GM20431 (cell line): ENCODE measurements around the gene SARM1.

Experiments
- in situ Hi-C: fragments of 300-500 bp; cut with MseI, MboI; formaldehyde crosslinking; loops from one replicate; pipeline ENCODE4 v1.15.0; 2020; ENCODE audit warnings: low sequenced_read_pairs; ENCODE audit not compliant: unreplicated experiment

Gene SARM1

DNA sequence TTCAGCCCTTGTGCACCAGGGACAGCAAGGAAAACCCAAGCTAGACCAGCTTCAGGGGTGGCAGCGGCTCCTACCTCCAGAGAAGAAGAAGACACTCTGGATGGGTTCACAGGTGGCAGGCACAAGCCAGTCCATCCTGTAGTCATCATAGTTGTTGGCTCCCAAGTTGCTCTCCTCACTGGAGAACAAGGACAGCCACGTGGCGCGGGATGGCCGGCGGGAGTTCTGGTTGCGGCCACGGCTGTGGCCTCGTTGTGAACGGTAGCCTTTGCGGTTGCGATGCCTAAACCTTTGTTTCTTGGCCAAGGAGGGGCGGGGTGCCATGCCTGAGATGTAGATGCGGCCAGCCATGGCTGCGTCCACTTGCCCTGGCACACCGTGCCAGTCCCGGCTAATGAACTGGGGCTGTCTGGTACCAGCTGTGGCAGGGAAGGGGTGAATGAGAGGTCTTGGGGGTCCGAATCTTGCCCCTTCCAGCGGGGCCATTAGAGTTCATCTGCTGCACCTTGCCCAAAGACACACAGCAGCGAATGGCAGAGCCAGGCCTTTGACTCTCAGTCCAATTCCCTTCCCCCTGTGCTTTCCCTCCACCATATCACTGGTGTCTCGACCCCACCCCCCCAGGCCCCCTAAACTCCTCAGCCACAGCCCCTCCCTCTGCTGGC is 3.7 kb upstream of the SARM1 start:
- in situ Hi-C loops: no loop called here

DNA sequence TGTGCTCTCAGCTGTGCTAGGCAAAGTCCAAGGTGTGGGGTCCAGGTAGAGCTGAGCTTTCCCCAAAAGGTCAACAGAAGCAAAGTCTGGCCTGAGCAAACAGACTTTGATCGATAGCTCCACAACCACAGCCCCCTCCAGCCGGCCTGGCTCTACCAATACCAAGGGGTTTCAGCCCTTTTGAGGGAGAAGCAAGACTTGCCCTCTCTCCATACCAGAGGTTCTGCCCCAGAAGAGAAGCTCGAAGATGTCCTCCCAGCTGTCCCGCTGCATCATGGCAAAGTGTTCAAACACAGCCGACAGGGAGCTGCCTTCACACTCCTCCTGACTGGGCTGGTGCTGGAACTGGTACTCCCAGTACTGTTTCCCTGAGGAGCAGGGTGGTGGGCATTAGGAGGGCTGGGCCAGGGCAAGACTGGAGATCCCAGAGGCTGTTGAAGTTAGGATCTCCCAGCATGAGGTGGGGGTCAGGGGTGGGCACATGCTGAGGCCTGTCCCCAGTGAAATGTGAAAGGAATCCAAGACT is 3.1 kb upstream of the SARM1 start:
- in situ Hi-C loops: no loop called here

DNA sequence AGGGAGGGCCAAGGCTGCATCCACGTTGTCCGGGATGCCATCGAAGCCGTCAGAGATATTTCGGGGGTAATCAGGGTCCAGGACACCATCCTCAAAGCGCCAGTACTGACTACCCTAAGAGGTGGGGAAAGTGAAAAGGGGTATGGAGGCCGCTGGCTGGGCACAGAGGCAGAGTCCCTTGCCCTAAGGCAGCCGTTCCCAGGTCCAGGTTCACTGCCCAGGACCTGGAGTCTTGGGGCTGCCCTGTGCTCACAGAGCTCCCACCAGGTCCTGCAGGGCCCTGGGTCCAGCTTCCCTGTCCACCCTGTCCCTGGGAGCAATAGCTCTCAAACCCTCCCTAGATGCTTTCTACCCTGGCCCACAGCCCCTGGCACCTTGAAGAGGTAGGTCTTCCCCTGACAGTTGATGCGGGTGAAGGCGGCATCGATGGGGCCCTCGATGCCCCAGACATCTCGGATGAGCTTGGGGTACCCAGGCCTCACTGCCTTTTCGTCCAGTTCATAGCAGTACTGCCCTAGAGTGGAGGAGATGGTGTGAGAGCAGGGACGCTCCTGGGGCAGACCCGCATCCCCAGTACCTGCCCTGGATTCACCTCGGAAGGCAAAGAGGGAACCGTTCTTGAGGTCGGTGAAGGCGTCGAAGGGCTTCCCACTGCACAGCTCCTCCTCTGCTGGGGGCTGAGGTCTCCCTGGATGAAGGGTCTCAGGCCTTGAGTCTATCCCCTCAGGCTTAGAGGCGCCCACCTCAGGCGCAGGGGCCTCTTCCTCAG is 2.4 kb upstream of the SARM1 start:
- in situ Hi-C loops: no loop called here

- in situ Hi-C loops: no loop called here
Observed at GRCh38 chr17:28369684-28370034, 1.8 kb upstream of the SARM1 start.

DNA sequence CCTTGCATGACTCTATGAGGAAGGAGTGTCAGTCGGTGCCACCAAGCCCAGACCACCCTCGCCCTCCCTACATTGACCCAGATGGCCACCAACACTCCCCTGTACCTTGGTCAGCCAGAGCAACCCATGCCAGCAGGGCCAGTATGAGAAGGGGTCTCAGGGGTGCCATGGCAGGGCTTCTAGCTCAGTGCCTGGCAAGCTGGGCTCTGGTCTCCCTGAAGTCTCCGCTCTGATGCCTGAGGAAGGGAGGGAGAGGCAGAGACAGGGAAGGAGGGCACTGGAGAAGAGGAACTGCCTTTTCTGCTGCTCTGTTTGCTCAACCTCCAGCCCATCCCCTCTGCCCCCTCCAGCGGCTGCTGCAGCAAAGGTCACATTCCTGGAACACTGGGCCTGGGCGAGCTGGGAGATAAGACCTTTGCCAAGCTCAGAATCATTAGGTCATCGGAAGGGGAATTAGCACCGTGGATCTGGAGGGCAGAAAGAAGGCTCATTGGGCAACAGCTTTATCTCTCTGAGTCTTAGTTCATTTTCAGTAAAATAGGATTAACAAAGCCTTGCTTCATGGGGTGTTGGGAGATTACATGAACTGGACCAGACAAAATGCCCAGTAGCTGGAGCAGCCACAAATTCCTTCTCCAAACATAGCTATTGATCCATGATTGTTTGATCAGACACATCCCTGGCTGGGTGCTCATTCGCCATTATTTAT is 1.3 kb upstream of the SARM1 start, which contains the start of gene VTN:
VTN (minus strand) TSS at position 273 of the 709 bp plus-strand sequence; CDS start at position 169, 104 bp downstream.
- in situ Hi-C loops: no loop called here

DNA sequence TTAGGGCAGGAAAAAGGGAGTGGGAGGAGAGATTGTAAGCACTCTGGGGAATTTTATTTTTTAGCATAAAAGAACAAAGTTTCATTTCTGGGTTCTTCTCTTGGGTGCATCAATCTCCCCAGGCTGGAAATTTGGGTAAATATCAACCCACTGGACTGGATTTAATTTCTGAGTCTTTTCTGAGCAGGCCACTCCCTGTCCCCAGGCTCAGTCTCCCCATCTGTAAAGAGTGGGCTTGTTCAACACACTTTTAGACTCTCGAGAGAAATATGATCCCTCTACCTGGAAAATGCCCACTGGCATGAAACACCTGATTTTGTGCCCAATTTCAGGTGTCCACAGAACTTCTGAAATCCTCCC is 770 bp upstream of the SARM1 start:
- in situ Hi-C loops: no loop called here

DNA sequence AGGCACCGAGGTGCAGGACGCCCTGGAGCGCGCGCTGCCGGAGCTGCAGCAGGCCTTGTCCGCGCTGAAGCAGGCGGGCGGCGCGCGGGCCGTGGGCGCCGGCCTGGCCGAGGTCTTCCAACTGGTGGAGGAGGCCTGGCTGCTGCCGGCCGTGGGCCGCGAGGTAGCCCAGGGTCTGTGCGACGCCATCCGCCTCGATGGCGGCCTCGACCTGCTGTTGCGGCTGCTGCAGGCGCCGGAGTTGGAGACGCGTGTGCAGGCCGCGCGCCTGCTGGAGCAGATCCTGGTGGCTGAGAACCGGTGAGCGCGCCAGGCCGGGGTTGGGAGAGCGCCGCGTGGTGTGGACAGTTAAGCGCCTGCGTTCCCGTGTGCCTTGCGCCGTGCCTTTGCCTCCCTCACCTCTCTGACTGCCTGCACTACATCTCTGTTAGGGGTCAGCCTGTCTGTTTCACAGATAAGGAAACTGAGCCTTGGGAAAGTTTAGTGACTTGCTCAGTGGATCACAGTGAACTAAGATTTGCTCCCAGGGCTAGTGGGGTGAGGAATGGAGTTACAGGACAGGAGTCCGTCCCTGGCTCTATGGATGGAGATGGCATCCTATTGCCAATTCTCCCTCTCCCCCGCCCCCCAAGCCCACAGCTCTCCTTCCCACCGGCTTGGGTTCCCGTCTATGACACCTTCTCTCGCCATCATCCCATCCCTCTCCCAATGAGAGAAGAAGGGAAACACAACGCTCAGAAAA is 880 bp downstream of the SARM1 start:
- in situ Hi-C loops: no loop called here

DNA sequence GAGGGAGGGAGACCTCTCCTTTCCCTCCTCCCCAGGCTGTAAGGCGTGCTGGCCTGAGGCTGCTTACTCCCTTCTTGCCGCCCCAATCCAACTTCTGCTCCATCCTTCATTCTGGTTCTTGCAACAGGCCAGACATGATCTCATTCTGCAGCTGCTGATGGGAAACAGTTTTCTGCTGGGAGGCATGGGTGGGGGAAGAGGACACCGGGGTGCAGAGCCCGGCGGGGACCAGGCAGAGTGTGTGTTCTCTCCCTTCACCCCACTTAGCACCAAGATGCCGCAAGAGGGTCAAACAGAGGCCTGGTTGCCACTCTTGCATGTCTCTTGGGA is 1.4 kb downstream of the SARM1 start:
- in situ Hi-C loops: no loop called here

DNA sequence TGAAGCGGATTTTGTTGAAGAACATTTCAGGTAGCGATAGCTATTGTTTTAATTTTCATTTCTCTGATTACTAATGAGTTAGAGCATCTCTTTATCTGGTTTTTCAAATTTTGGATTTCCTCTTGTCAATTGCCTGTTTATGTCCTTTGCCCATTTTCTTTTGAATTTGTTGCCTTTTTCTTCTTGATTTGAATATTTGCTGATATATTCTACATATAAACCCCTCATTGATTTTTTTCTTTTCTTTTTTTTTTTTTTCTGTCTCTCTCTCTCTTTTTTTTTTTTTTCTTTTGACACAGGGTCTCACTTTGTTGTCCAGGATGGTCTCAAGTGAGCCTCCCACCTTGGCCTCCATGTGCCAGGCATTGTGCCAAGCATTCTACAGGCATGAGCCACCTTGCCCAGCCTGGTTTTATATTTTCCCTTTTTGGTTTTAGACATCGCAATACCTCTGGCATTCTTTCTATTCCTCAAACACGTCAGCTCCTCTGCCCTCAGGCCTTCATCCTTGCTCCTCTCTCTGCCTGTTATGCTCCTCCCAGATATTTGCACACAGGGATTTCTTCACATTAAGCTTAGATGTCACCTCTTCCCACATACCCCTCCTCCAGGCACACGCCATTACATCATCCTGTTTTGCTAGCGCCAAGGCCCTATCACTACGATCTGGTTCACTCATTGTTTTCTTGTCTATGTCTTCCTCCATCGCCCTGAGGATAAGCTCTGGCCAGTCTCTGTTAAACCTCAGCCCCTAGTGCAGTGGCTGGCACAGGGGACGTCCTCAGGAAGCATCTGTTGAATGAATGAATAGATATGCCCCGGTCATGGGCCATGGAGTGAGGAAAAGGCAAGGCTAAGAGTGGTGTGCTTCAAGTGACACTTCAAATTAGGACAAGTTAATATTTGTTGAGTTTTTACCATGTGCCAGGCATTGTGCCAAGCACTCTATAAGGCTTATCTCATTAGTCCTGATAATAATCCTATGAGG is 8.6 kb downstream of the SARM1 start:
- in situ Hi-C loops: no loop called here

DNA sequence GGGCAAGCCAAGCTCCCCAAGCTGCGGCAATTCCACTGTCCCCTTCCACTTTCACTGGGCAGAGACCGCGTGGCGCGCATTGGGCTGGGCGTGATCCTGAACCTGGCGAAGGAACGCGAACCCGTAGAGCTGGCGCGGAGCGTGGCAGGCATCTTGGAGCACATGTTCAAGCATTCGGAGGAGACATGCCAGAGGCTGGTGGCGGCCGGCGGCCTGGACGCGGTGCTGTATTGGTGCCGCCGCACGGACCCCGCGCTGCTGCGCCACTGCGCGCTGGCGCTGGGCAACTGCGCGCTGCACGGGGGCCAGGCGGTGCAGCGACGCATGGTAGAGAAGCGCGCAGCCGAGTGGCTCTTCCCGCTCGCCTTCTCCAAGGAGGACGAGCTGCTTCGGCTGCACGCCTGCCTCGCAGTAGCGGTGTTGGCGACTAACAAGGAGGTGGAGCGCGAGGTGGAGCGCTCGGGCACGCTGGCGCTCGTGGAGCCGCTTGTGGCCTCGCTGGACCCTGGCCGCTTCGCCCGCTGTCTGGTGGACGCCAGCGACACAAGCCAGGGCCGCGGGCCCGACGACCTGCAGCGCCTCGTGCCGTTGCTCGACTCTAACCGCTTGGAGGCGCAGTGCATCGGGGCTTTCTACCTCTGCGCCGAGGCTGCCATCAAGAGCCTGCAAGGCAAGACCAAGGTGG is 9.8 kb downstream of the SARM1 start:
- in situ Hi-C loops: no loop called here

DNA sequence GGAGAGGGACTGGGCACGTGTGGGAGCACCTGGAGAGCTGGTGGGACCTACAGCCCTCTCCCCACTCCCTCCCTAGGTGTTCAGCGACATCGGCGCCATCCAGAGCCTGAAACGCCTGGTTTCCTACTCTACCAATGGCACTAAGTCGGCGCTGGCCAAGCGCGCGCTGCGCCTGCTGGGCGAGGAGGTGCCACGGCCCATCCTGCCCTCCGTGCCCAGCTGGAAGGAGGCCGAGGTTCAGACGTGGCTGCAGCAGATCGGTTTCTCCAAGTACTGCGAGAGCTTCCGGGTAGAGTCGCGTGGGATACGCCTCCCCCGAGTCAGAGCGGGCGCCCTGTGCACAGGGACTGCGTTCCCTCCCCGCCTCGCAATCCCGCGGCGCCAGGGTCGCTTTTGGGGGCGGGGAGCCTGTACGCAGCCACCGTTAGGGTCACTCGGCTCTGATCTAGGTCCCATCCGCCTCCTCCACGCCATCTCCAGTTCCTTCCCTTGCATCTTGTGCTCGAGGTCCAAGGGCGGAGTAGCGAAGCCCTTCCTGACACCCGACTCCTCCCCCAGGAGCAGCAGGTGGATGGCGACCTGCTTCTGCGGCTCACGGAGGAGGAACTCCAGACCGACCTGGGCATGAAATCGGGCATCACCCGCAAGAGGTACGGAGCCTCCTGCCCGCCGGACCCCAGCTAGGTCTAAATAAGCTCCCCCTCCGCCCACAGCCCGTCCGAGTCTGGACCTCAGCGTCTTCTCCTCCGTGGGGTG is 13.0 kb downstream of the SARM1 start:
- in situ Hi-C loops: no loop called here

DNA sequence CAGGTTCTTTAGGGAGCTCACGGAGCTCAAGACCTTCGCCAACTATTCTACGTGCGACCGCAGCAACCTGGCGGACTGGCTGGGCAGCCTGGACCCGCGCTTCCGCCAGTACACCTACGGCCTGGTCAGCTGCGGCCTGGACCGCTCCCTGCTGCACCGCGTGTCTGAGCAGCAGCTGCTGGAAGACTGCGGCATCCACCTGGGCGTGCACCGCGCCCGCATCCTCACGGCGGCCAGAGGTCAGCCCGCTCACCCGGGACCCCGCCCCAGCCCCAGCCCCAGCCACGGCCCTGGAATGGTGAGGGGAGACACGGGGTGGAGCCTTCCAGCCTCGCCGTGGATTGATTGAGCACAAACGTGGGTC is 13.5 kb downstream of the SARM1 start:
- in situ Hi-C loops: no loop called here

- in situ Hi-C loops: no loop called here
Observed at GRCh38 chr17:28385406-28385805, 13.9 kb downstream of the SARM1 start.

- in situ Hi-C loops: no loop called here
Observed at GRCh38 chr17:28386391-28386790, 14.9 kb downstream of the SARM1 start.

GRCh38 chr17:28388106-28388505 is 16.6 kb downstream of the SARM1 start:
- in situ Hi-C loops: no loop called here

- in situ Hi-C loops: no loop called here
Observed at GRCh38 chr17:28390141-28390540, 18.6 kb downstream of the SARM1 start.

DNA sequence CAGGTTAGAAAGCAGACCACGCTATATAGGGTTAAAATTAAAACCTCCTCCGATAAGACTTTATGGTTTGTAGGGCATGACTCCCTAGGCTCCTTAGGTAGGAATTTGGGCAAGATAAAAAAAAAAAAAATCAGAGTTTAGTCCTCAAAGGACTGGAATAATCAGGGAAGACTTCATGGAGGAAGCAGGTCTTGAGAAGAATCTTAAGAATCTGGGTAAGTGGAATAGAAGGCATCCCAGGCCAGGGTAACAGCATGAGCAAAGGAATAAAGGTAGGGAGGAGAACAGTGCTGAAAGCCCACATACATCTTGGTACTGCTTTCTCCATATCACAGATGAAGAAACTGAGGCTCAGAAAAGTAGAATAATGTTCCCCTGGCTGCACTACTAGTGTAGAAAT is 19.1 kb downstream of the SARM1 start:
- in situ Hi-C loops: no loop called here

DNA sequence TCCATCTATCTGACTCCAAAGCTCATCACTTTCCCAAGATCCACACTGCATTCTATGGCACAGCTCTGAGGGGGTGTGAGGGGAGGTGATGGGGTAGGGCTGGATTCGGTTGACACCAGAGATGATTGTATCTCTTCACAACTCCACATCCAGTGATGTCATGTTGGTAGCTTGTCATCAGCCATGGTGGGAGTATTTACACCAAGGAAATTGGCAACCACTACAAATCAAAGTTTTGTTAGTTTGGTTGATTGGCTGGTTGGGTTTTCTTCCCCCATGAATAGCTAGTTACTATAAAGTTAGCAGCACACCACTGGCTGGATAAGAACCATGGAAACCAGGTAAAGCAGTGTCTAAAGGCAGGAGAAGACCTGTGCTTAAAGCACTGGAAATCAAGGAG is 19.5 kb downstream of the SARM1 start:
- in situ Hi-C loops: no loop called here
